ENCODE measurements around the gene KIAA1671.

The KIAA1671 gene

DNA sequence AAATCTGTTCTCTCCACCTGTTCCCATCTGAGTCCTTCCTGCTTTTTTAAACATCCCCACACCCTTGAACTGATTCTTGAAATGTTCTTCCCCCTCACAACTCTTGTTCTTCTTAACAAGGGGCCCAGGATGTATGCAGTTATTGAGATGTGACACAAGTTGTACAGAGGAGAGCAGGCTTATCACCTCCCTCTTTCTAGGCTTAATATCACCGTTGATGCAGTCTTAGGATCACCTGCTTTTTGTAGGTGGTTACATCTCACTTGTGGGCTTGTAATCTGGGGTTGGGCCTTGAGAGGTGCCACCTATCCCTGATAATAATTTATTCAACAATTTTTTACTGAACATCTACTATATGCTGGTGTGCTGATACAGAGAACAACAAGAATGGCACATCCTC is 253.3 kb downstream of the KIAA1671 start:
- Histone ChIP-seq H3K4me3 (ENCODE audit: insufficient read length, low read depth) (no peak overlapping the region), H3K36me3 (ENCODE audit: insufficient read depth, insufficient read length, low read length) (no peaks in the 10 kb centered on the region), H3K27me3 (ENCODE audit: insufficient read depth, insufficient read length) (no peaks in the 10 kb centered on the region), H3K4me1 (ENCODE audit: insufficient read depth, insufficient read length) (no peaks in the 10 kb centered on the region), H3K9me3 (ENCODE audit: insufficient read depth, low read length) (no peaks in the 10 kb centered on the region), H3K9ac (ENCODE audit: insufficient read length, low read depth) (no peak overlapping the region)
- TF ChIP-seq SUZ12 (IDR thresholded peaks at IDR 0.05; ENCODE audit: extremely low read depth, insufficient read depth, insufficient read length), result no peak
- no peak for TF ChIP-seq ZNF274 (IDR thresholded peaks at IDR 0.05; ENCODE audit: low read depth, low read length)
- TF ChIP-seq YY1 (IDR thresholded peaks at IDR 0.05; ENCODE audit: insufficient read depth, insufficient read length), result no peak
- DNase-seq (ENCODE audit: low read depth, low spot score), result no peak

DNA sequence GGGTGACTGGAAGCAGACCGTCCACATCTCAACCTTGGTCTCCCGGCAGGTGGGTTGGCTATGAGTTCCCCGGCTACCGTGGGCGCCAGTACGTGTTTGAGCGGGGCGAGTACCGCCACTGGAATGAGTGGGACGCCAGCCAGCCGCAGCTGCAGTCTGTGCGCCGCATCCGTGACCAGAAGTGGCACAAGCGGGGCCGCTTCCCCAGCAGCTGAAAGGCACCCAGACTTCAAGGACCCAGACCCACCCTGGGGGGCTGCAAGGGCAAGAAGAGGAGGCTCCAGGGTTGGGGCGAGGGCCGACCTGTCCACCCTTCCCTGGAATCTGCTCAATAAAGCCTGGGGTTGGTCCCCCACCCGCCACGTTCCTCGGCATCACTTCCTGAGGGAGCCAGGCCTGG is 254.5 kb downstream of the KIAA1671 start:
- H3K4me3 ChIP-seq (ENCODE audit: insufficient read length, low read depth), result no peak overlapping the region
- DNase-seq (ENCODE audit: low read depth, low spot score), result no peak
- H3K4me1 ChIP-seq (ENCODE audit: insufficient read depth, insufficient read length), result no peaks in the 10 kb centered on the region
- H3K27me3 ChIP-seq (ENCODE audit: insufficient read depth, insufficient read length), result no peaks in the 10 kb centered on the region
- TF ChIP-seq SUZ12 (IDR thresholded peaks at IDR 0.05; ENCODE audit: extremely low read depth, insufficient read depth, insufficient read length) (no peak), ZNF274 (IDR thresholded peaks at IDR 0.05; ENCODE audit: low read depth, low read length) (no peak), YY1 (IDR thresholded peaks at IDR 0.05; ENCODE audit: insufficient read depth, insufficient read length) (no peak)
- no peaks in the 10 kb centered on the region for H3K36me3 ChIP-seq (ENCODE audit: insufficient read depth, insufficient read length, low read length)
- H3K9ac ChIP-seq (ENCODE audit: insufficient read length, low read depth), result no peak overlapping the region
- H3K9me3 ChIP-seq (ENCODE audit: insufficient read depth, low read length), result no peaks in the 10 kb centered on the region

DNA sequence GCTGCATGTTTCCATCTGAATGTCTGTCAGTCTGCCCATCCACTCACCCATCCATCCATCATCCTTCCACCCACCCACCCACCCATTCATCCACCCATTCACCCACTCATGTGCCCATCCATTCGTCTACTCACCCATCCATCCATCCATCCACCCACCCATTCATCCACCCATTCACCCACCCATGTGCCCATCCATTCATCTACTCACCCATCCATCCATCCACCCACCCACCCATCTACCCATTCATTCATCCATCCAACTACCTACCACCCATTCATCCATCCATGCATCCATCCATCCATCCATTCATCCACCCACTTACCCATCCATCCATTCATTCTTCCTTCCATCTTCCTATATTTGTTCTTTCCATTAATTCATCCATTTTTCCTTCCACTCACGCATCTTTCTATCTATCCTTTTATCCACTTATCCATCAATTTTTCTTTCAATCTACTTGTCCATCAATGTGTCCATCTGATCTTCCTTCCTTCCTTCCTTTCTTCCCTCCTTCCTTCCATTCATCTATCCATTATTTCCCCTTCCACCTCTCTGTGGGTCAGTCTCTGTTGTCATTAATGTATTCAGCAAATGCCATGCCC is 255.1 kb downstream of the KIAA1671 start:
- Histone ChIP-seq H3K4me1 (ENCODE audit: insufficient read depth, insufficient read length) (no peaks in the 10 kb centered on the region), H3K36me3 (ENCODE audit: insufficient read depth, insufficient read length, low read length) (no peaks in the 10 kb centered on the region), H3K4me3 (ENCODE audit: insufficient read length, low read depth) (no peak overlapping the region), H3K9ac (ENCODE audit: insufficient read length, low read depth) (no peak overlapping the region), H3K9me3 (ENCODE audit: insufficient read depth, low read length) (0 out of 2 replicates have a peak, but pooled peaks cover under 1% of the 10 kb centered on the region), H3K27me3 (ENCODE audit: insufficient read depth, insufficient read length) (no peaks in the 10 kb centered on the region)
- DNase-seq (ENCODE audit: low read depth, low spot score), result no peak
- no peak for TF ChIP-seq SUZ12 (IDR thresholded peaks at IDR 0.05; ENCODE audit: extremely low read depth, insufficient read depth, insufficient read length)
- no peak for TF ChIP-seq ZNF274 (IDR thresholded peaks at IDR 0.05; ENCODE audit: low read depth, low read length)
- no peak for TF ChIP-seq YY1 (IDR thresholded peaks at IDR 0.05; ENCODE audit: insufficient read depth, insufficient read length)

DNA sequence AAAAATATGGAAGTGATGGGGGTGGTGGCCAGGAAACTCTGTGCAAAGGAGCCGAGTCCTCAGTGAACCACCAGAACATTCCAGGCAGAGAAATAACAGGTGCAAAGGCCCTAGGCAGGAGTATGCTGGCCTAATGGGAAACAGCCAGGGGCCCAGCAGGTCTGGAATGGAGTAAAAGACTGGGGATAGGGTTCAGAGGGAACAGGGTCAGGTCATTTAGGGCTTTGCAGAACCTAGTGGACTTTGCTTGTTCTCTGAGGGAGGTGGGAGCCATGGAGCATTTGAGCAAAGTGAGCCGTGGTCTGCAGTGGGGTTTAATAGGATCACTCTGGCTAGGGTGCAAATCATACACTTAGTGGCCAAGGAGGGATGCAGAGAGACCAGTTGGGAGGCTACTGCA is 255.8 kb downstream of the KIAA1671 start:
- no peak for DNase-seq (ENCODE audit: low read depth, low spot score)
- H3K9me3 ChIP-seq (ENCODE audit: insufficient read depth, low read length), result peaks cover 7% of the 10 kb centered on the region; the same call in 1 of the 2 replicates
- H3K9ac ChIP-seq (ENCODE audit: insufficient read length, low read depth), result no peak overlapping the region
- no peaks in the 10 kb centered on the region for H3K27me3 ChIP-seq (ENCODE audit: insufficient read depth, insufficient read length)
- H3K4me3 ChIP-seq (ENCODE audit: insufficient read length, low read depth), result no peak overlapping the region
- TF ChIP-seq YY1 (IDR thresholded peaks at IDR 0.05; ENCODE audit: insufficient read depth, insufficient read length), result no peak
- no peak for TF ChIP-seq SUZ12 (IDR thresholded peaks at IDR 0.05; ENCODE audit: extremely low read depth, insufficient read depth, insufficient read length)
- no peak for TF ChIP-seq ZNF274 (IDR thresholded peaks at IDR 0.05; ENCODE audit: low read depth, low read length)
- H3K36me3 ChIP-seq (ENCODE audit: insufficient read depth, insufficient read length, low read length), result no peaks in the 10 kb centered on the region
- H3K4me1 ChIP-seq (ENCODE audit: insufficient read depth, insufficient read length), result no peaks in the 10 kb centered on the region

DNA sequence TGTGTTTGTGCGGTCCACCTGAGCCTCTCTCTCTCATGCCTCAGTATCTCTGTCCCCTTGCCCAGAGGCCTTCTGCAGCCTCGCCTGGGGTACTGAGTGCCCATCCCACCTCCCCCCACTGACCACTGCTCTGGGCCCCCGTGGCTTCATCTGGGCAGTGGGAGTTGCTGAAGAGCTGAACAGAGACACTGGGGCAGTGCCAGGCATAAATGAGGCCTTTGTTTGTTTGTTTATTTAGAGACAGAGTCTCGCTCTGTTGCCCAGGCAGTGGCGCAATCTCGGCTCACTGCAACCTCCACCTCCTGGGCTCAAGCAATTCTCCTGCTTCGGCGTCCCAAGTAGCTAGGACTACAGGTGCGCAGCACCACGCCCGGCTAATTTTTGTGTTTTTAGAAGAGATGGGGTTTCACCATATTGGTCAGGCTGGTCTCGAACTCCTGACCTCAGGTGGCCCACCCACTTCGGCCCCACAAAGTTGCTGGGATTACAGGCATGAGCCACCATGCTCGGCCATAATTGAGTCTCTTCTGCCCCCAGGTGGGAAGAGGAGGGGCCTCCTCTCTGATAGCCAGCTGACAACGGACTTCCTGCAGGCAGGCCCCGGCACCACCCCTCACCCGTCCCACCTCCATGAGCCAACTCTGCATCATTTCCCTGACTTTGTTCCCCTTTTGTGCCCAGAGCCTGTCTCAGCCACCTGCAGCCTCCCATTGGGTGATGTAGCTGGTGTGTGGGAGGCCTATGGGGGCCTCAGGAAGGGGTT is 256.4 kb downstream of the KIAA1671 start:
- DNase-seq (ENCODE audit: low read depth, low spot score), result no peak
- H3K4me1 ChIP-seq (ENCODE audit: insufficient read depth, insufficient read length), result no peaks in the 10 kb centered on the region
- no peaks in the 10 kb centered on the region for H3K36me3 ChIP-seq (ENCODE audit: insufficient read depth, insufficient read length, low read length)
- no peaks in the 10 kb centered on the region for H3K27me3 ChIP-seq (ENCODE audit: insufficient read depth, insufficient read length)
- no peak overlapping the region for H3K9ac ChIP-seq (ENCODE audit: insufficient read length, low read depth)
- no peak overlapping the region for H3K4me3 ChIP-seq (ENCODE audit: insufficient read length, low read depth)
- TF ChIP-seq ZNF274 (IDR thresholded peaks at IDR 0.05; ENCODE audit: low read depth, low read length) (no peak), SUZ12 (IDR thresholded peaks at IDR 0.05; ENCODE audit: extremely low read depth, insufficient read depth, insufficient read length) (no peak), YY1 (IDR thresholded peaks at IDR 0.05; ENCODE audit: insufficient read depth, insufficient read length) (no peak)
- peaks cover 9% of the 10 kb centered on the region; the same call in 1 of the 2 replicates for H3K9me3 ChIP-seq (ENCODE audit: insufficient read depth, low read length)

DNA sequence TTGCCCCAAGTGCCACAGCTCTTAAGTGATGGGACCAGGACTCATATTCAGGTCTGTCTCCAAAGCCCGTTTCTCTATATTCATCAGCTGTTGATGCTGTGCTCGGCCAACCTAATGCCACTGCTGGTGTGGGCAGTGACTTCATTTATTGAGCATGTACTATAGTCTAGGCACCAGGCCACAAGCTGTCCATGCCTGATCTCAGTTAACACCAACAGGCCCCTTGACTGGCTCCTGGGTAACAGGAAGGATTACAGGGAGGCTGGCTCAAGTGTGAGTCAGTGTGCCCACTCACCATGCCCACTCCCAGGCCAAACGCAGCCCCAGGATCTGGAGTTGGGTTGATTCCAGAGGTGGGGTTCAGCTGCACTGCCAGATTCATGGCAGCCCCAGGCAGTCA is 258.3 kb downstream of the KIAA1671 start:
- H3K4me3 ChIP-seq (ENCODE audit: insufficient read length, low read depth), result no peak overlapping the region
- no peaks in the 10 kb centered on the region for H3K4me1 ChIP-seq (ENCODE audit: insufficient read depth, insufficient read length)
- no peak overlapping the region for H3K9ac ChIP-seq (ENCODE audit: insufficient read length, low read depth)
- DNase-seq (ENCODE audit: low read depth, low spot score), result no peak
- H3K27me3 ChIP-seq (ENCODE audit: insufficient read depth, insufficient read length), result no peaks in the 10 kb centered on the region
- TF ChIP-seq ZNF274 (IDR thresholded peaks at IDR 0.05; ENCODE audit: low read depth, low read length) (no peak), SUZ12 (IDR thresholded peaks at IDR 0.05; ENCODE audit: extremely low read depth, insufficient read depth, insufficient read length) (no peak)
- peaks cover 9% of the 10 kb centered on the region; the same call in 1 of the 2 replicates for H3K9me3 ChIP-seq (ENCODE audit: insufficient read depth, low read length)
- no peaks in the 10 kb centered on the region for H3K36me3 ChIP-seq (ENCODE audit: insufficient read depth, insufficient read length, low read length)

DNA sequence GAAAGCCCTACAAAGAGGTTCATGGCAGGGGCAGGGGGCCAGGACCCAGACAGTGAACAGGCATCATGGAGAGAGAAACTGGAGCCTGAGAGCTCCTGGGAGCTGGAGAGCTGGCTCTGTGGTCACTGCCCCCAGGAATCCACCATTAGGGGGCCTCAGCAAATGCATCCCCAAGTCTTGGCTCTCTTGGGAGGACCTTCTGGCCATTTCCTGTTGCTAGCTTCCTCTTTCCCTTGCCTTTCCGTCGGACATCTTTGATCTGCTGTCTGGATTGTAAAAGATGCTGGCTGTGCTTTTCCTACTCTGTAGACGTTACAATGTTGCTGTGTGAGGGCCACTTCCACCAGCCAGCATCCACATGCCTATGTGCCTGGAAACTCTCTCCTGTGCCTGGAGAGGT is 259.8 kb downstream of the KIAA1671 start:
- Histone ChIP-seq H3K9ac (ENCODE audit: insufficient read length, low read depth) (no peak overlapping the region), H3K9me3 (ENCODE audit: insufficient read depth, low read length) (peaks cover 9% of the 10 kb centered on the region; the same call in 1 of the 2 replicates), H3K36me3 (ENCODE audit: insufficient read depth, insufficient read length, low read length) (no peaks in the 10 kb centered on the region), H3K27me3 (ENCODE audit: insufficient read depth, insufficient read length) (no peaks in the 10 kb centered on the region), H3K4me1 (ENCODE audit: insufficient read depth, insufficient read length) (no peaks in the 10 kb centered on the region), H3K4me3 (ENCODE audit: insufficient read length, low read depth) (no peak overlapping the region)
- TF ChIP-seq YY1 (IDR thresholded peaks at IDR 0.05; ENCODE audit: insufficient read depth, insufficient read length) (no peak), ZNF274 (IDR thresholded peaks at IDR 0.05; ENCODE audit: low read depth, low read length) (no peak)
- DNase-seq (ENCODE audit: low read depth, low spot score), result no peak
